Stimulated activated CD4-positive, alpha-beta T cell treated with anti-CD3 and anti-CD28 coated beads, Interleukin-2, amount 100 ng/mL, for 4 hours (primary cell): ENCODE results near the gene SUSD1.
"Not testable (repeated sequence)": the region's sequence is repeated elsewhere in the genome, so short reads cannot be mapped to it uniquely, and the experiment has no call there.

Experiments
- DNase-seq: peaks from one replicate; pipeline ENCODE4 v3.0.0-alpha.2; 2020; ENCODE audit warnings: low read depth

SUSD1 gene

GRCh38 chr9:112174965-112175795 is at the start of gene SUSD1:
Gene SUSD1, minus strand, starts transcription at chr9:112175297. Its CDS starts 62 bp downstream, at chr9:112175235.
- no peak for DNase-seq

- no peak for DNase-seq
Observed at GRCh38 chr9:112224401-112225289, 49.5 kb upstream of the SUSD1 start.

GRCh38 chr9:112218908-112219307 is 43.8 kb upstream of the SUSD1 start:
- no peak for DNase-seq

GRCh38 chr9:112212926-112213325 is 37.8 kb upstream of the SUSD1 start:
- DNase-seq, result no peak

- no peak for DNase-seq
Observed at GRCh38 chr9:112207451-112207850, 32.4 kb upstream of the SUSD1 start.

- DNase-seq, result no peak
Observed at GRCh38 chr9:112203536-112203935, 28.4 kb upstream of the SUSD1 start.

GRCh38 chr9:112200711-112201110 is 25.6 kb upstream of the SUSD1 start:
- no peak for DNase-seq

- no peak for DNase-seq
Observed at GRCh38 chr9:112198646-112199045, 23.5 kb upstream of the SUSD1 start.

GRCh38 chr9:112194969-112195431 is 19.9 kb upstream of the SUSD1 start:
- DNase-seq, result no peak

GRCh38 chr9:112193572-112194288 is 18.6 kb upstream of the SUSD1 start:
- DNase-seq, result no peak

- DNase-seq, result not testable (repeated sequence)
Observed at GRCh38 chr9:112190320-112190719, 15.2 kb upstream of the SUSD1 start.

GRCh38 chr9:112188884-112189283 is 13.8 kb upstream of the SUSD1 start:
- DNase-seq, result no peak

- no peak for DNase-seq
Observed at GRCh38 chr9:112187404-112187803, 12.3 kb upstream of the SUSD1 start.

- DNase-seq, result no peak
Observed at GRCh38 chr9:112186695-112187094, 11.6 kb upstream of the SUSD1 start.

- no peak for DNase-seq
Observed at GRCh38 chr9:112184946-112185345, 9.8 kb upstream of the SUSD1 start.

- DNase-seq, result no peak
Observed at GRCh38 chr9:112184221-112184620, 9.1 kb upstream of the SUSD1 start.

- peak; percentile 40 for DNase-seq
Observed at GRCh38 chr9:112180387-112180881, 5.3 kb upstream of the SUSD1 start.

GRCh38 chr9:112179816-112180215 is 4.7 kb upstream of the SUSD1 start:
- DNase-seq, result no peak

GRCh38 chr9:112176524-112176923 is 1.4 kb upstream of the SUSD1 start:
- no peak for DNase-seq

- DNase-seq, result no peak
Observed at GRCh38 chr9:112175796-112176315, 759 bp upstream of the SUSD1 start.

GRCh38 chr9:112174222-112174964 is 704 bp downstream of the SUSD1 start:
- DNase-seq, result peak; percentile 57
